ENCODE results near the gene MYL9.
A peak's percentile ranks its signal among the peaks of the same experiment; 100 is the strongest.

MYL9 gene

GRCh38 chr20:36548006-36548315 lies 6.6 kb downstream of the MYL9 start:
- DNase-seq (ENCODE audit: low spot score), result no peak
- TF ChIP-seq CTCF (conservative IDR thresholded peaks at IDR 0.05; ENCODE audit: low read depth), result no peak
- ChIA-PET CTCF (interaction anchor here (0.6 to 0.8 kb wide), 2 partner anchors 9 to 49 kb away, joined by 3 to 4 read pairs; no protein-coding TSS in a partner anchor), POLR2A (ENCODE audit: low non-redundant PET) (no interaction called here)
- H3K27ac ChIP-seq, result no peak overlapping the region

- ChIA-PET CTCF (interaction anchor here (0.8 to 1.4 kb wide), 2 partner anchors 8 to 56 kb away, joined by 3 to 4 read pairs; partner anchors contain the start of gene RAB5IF), POLR2A (ENCODE audit: low non-redundant PET) (no interaction called here)
- H3K27ac ChIP-seq, result no peak overlapping the region
- no peak for DNase-seq (ENCODE audit: low spot score)
- no peak for TF ChIP-seq CTCF (conservative IDR thresholded peaks at IDR 0.05; ENCODE audit: low read depth)
These were observed 7.6 kb downstream of the MYL9 start for GRCh38 chr20:36548704-36549627.

- no peak for TF ChIP-seq CTCF (conservative IDR thresholded peaks at IDR 0.05; ENCODE audit: low read depth)
- POLR2A ChIA-PET (ENCODE audit: low non-redundant PET), result no interaction called here
- DNase-seq (ENCODE audit: low spot score), result no peak
- CTCF ChIA-PET, result interaction anchor here (0.8 to 1.5 kb wide), 3 partner anchors 56 to 347 kb away, joined by 3 to 5 read pairs (median 3); partner anchors contain the start of gene RAB5IF
- no peak overlapping the region for H3K27ac ChIP-seq
These were observed 8.3 kb downstream of the MYL9 start for GRCh38 chr20:36549628-36549941.

GRCh38 chr20:36549942-36550789 lies 8.8 kb downstream of the MYL9 start:
- H3K27ac ChIP-seq, result peak overlapping the region; percentile 15
- CTCF ChIA-PET, result interaction anchor here (0.5 to 1.5 kb wide), 6 partner anchors 8 to 370 kb away, joined by 3 to 5 read pairs (median 3); partner anchors contain the start of genes MYL9 and RAB5IF
- POLR2A ChIA-PET (ENCODE audit: low non-redundant PET), result no interaction called here
- no peak for TF ChIP-seq CTCF (conservative IDR thresholded peaks at IDR 0.05; ENCODE audit: low read depth)
- no peak for DNase-seq (ENCODE audit: low spot score)

- TF ChIP-seq CTCF (conservative IDR thresholded peaks at IDR 0.05; ENCODE audit: low read depth), result no peak
- H3K27ac ChIP-seq, result peak overlapping the region; percentile 15
- ChIA-PET CTCF (interaction anchor here (0.7 to 1.5 kb wide), 4 partner anchors 9 to 369 kb away, joined by 3 to 5 read pairs (median 4); partner anchors contain the start of gene MYL9), POLR2A (ENCODE audit: low non-redundant PET) (no interaction called here)
- peak; percentile 57 for DNase-seq (ENCODE audit: low spot score)
These were observed 9.5 kb downstream of the MYL9 start for GRCh38 chr20:36550790-36551299.

- H3K27ac ChIP-seq, result no peak overlapping the region
- CTCF ChIA-PET, result interaction anchor here (0.6 kb wide), 1 partner anchor 355 kb away, joined by 3 read pairs; no protein-coding TSS in a partner anchor
- no peak for TF ChIP-seq CTCF (conservative IDR thresholded peaks at IDR 0.05; ENCODE audit: low read depth)
- DNase-seq (ENCODE audit: low spot score), result no peak
- POLR2A ChIA-PET (ENCODE audit: low non-redundant PET), result no interaction called here
These were observed 13.9 kb downstream of the MYL9 start for GRCh38 chr20:36555248-36555647.
